Retinal pigment epithelial cell (primary cell): Measurements from ENCODE around the gene CAPN13.
"Not testable (repeated sequence)": the region's sequence is repeated elsewhere in the genome, so short reads cannot be mapped to it uniquely, and the experiment has no call there.

Experiments
- DNase-seq: peaks from one replicate; pipeline ENCODE4 v3.0.0-alpha.2; 2010; ENCODE audit warnings: low read depth
- H3K4me3 ChIP-seq: 2 replicates; pipeline ENCODE4 v1.5.1; 2011; ENCODE audit warnings: mild to moderate bottlenecking, low read length, control low read depth, moderate library complexity
- CTCF ChIP-seq: conservative IDR thresholded peaks from 2 replicates; pipeline ENCODE4 v1.5.1; 2011; ENCODE audit warnings: low read depth, low read length, control low read depth, inconsistent platforms

CAPN13 gene

GRCh38 chr2:30704309-30705020, 102.8 kb downstream of the CAPN13 start:
- TF ChIP-seq CTCF, result no peak
- H3K4me3 ChIP-seq, result no peak overlapping the region
- no peak for DNase-seq

DNA sequence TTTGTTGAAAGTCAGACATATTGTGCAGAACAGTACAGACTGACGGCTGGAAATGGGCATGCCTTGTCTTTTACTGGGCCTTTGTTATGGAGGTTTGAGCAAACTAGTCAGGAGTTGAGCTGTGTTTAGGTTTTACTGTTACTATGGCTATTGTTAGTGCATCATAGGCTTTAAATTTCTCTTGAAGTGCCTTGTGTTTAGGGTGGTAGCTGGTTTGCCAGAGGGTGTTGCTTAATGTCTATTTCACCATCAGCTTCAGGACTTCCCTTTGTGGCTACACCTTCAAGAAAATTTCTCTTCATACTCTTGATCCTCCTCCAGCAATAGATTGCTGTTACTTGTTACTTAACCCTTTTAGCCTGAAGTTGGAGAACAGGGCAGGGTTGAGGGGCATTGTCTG, 104.6 kb downstream of the CAPN13 start:
- no peak for TF ChIP-seq CTCF
- no peak overlapping the region for H3K4me3 ChIP-seq

GRCh38 chr2:30701782-30702181, 105.5 kb downstream of the CAPN13 start:
- no peak overlapping the region for H3K4me3 ChIP-seq
- no peak for DNase-seq
- no peak for TF ChIP-seq CTCF

More for the DNA sequence above, 104.6 kb downstream of the CAPN13 start:
- DNase-seq, result no peak

DNA sequence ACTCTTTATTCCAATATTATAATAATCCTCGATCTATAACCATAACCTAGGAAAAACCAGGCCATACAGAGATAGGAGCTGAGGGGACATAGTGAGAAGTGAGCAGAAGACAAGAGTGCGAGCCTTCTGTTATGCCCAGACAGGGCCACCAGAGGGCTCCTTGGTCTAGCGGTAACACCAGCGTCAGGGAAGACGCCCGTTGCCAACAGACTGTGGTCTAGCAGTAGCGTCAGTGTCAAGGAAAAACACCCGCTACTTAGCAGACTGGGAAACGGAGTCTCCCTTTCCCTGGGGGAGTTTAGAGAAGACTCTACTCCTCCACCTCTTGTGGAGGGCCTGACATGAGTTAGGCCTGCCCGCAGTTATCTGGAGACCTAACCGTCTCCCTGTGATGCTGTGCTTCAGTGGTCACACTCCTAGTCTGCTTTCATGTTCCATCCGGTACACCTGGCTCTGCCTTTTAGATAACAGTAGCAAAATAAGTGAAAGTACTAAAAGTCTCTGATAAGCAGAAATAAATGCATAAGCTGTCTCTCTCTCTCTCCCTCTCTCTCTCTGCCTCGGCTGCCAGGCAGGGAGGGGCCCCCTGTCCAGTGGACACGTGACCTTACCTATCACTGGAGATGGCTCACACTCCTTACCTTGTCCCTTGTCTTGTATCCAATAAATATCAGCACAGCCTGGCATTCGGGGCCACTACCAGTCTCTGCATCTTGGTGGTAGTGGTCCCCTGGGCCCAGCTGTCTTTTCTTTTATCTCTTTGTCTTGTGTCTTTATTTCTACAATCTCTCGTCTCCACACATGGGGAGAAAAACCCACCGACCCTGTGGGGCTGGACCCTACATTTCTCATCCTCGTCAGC, 109.8 kb downstream of the CAPN13 start:
- not testable (repeated sequence) for H3K4me3 ChIP-seq, DNase-seq

- no peak overlapping the region for H3K4me3 ChIP-seq
- no peak for DNase-seq
- TF ChIP-seq CTCF, result no peak
Observed at GRCh38 chr2:30695749-30696148, 111.5 kb downstream of the CAPN13 start.

DNA sequence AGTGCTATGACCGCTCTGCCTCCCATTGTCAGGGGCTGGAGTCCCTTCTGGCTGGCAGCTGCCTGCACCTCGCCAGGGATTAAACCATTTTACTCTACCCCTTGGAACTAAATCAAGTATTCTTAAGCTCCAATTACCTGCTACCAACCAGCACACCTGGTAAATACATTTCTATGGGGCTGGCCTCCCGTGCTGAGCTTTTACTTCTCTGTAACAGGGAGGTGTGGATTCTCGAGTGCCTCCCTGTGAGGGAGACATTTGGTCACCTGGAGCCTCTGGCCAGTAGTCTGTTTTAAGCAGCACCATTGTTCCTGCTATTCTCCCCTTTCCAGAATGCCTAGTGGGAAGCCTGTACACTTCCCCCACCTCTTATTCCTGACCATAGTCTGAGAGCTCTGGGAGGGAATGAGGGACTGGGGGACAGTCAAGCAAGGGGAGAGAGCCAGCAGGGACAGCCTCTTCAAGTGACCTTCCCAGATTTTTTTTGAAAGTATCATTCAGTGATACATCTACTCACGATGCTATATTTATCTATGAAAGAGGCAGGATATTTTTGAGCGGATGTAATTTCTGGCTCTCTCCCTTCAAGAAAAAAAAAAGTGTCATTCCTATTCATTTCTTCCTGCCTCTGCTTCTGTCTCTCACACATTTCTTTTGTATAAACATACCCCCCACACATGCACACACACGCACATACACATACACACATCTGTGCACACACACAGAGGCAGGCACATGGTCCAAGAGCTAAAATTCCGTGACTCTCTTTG, 112.8 kb downstream of the CAPN13 start:
- no peak for TF ChIP-seq CTCF
- DNase-seq, result no peak

DNA sequence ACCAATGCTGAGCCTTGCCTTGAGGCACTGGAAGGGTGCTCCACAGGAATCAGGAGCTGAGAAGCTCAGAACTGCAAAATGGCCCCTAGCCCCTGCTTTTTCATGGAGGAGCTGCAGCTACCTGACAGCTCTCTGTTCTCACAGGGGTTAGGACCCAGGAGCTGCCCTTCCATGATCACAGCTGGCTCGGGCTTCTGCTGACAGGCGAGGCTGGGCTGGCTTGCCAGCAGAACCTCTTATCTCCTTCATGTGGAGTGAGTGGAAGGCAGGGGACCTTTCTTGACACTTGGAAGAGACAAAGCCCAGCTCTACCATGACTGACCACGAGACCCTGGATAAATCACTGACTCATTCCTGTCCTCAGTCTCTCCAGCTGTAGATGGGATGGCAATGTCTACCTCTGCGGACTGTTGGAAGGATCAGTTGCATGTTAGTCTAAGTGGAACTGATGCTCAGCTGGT, 113.4 kb downstream of the CAPN13 start:
- no peak for DNase-seq
- TF ChIP-seq CTCF, result no peak
- H3K4me3 ChIP-seq, result no peak overlapping the region

More for the DNA sequence above, 112.8 kb downstream of the CAPN13 start:
- H3K4me3 ChIP-seq, result no peak overlapping the region
